ENCODE results near the gene UBTF. TPM values are rescaled to one million over a fixed set of nuclear protein-coding genes. Genes with fewer than 3 reads are reported as not detected.
A peak's percentile ranks its signal among the peaks of the same experiment; 100 is the strongest.

The UBTF gene, protein sequence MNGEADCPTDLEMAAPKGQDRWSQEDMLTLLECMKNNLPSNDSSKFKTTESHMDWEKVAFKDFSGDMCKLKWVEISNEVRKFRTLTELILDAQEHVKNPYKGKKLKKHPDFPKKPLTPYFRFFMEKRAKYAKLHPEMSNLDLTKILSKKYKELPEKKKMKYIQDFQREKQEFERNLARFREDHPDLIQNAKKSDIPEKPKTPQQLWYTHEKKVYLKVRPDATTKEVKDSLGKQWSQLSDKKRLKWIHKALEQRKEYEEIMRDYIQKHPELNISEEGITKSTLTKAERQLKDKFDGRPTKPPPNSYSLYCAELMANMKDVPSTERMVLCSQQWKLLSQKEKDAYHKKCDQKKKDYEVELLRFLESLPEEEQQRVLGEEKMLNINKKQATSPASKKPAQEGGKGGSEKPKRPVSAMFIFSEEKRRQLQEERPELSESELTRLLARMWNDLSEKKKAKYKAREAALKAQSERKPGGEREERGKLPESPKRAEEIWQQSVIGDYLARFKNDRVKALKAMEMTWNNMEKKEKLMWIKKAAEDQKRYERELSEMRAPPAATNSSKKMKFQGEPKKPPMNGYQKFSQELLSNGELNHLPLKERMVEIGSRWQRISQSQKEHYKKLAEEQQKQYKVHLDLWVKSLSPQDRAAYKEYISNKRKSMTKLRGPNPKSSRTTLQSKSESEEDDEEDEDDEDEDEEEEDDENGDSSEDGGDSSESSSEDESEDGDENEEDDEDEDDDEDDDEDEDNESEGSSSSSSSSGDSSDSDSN
- 100 to 1,000 TPM; 109 to 201 TPM for total RNA-seq

DNA sequence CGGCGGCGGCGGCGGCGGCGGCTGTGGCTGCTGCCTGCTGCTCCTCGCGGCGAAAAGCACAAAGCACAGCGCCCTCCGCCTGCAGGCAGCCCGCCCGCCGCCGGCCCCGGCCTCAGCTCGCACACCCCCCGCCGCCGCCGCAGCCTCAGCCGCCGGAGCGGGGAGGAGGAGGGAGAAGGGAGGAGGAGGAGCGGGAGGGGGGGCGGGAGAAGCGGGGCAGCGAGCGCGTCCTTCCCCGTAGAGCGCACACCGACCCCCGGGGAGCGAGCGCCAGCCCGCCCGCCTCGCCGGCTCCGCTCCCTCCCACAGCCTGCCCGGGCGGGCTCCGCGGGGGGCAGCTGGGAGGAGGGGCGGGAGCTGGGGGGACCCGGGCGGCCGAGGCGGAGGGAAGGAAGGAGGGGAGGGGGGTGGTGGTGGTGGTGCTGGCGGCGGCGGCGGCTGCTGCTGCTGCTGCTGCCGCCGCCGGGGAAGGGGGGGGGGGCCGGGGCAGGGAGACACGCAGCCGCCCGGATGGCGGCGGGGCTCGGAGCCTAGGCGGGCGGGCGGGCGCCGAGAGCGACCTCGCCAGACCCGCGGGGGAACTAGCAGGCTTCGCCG lies at the start of gene UBTF:
Gene UBTF (minus strand): TSS at position 60 of the 597 bp plus-strand sequence. CDS start 1,446 bp downstream, outside the sequence.
- Mint-ChIP-seq H3K27me3 (no peaks in the 10 kb centered on the region), H3K36me3 (peaks cover 6% of the 10 kb centered on the region), H3K27ac (peak within 1 kb of the TSS; percentile 80 to 90), H3K4me3 (peak within 1 kb of the TSS; percentile 98), H3K4me1 (ENCODE audit: low read depth in 2 of 2) (peaks cover 36 to 39% of the 10 kb centered on the region in 2 donors), H3K9me3 (no peaks in the 10 kb centered on the region)
- ATAC-seq (peak; percentile 8 to 21), DNase-seq (ENCODE audit: low spot score) (no peak)

- H3K36me3 Mint-ChIP-seq: no peaks in the 10 kb centered on the region
- DNase-seq (ENCODE audit: low spot score) (no peak), ATAC-seq (no peak)
- H3K27me3 Mint-ChIP-seq: no peaks in the 10 kb centered on the region
- no peaks in the 10 kb centered on the region for H3K4me1 Mint-ChIP-seq (ENCODE audit: low read depth in 2 of 2)
- H3K9me3 Mint-ChIP-seq: no peaks in the 10 kb centered on the region
- no peak overlapping the region for H3K4me3 Mint-ChIP-seq
- peak overlapping the region in 1 of 2 donors; percentile 5 for H3K27ac Mint-ChIP-seq
Observed at GRCh38 chr17:44268709-44269534, 49.4 kb upstream of the UBTF start.

GRCh38 chr17:44267818-44268490 lies 48.5 kb upstream of the UBTF start, which contains the start of gene SLC4A1:
Gene SLC4A1 (minus strand): TSS chr17:44268135. CDS start chr17:44262866, 5,269 bp downstream.
- no peaks in the 10 kb centered on the region for H3K9me3 Mint-ChIP-seq
- H3K27me3 Mint-ChIP-seq: no peaks in the 10 kb centered on the region
- no peak within 1 kb of the TSS for H3K4me3 Mint-ChIP-seq
- ATAC-seq (no peak), DNase-seq (ENCODE audit: low spot score) (no peak)
- no peaks in the 10 kb centered on the region for H3K4me1 Mint-ChIP-seq (ENCODE audit: low read depth in 2 of 2)
- no peaks in the 10 kb centered on the region for H3K36me3 Mint-ChIP-seq
- H3K27ac Mint-ChIP-seq: peak within 1 kb of the TSS in 1 of 2 donors; percentile 5

DNA sequence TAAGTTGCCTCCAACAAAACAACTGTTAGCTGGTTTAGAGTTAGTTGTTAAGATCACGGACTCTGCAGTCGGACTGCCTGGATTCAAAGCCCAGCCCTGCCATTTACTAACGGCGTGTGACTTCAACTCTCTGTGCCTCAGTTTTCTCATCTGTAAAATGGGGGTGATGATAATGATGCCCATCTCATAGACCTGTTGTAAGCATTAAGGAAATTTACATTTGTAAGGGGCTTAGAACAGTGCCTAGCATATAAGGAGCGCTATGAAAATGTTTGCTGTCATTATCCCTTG lies 47.6 kb upstream of the UBTF start:
- Mint-ChIP-seq H3K36me3 (no peaks in the 10 kb centered on the region), H3K4me1 (ENCODE audit: low read depth in 2 of 2) (no peaks in the 10 kb centered on the region), H3K27me3 (no peaks in the 10 kb centered on the region), H3K27ac (no peak overlapping the region), H3K9me3 (no peaks in the 10 kb centered on the region), H3K4me3 (no peak overlapping the region)
- DNase-seq (ENCODE audit: low spot score) (no peak), ATAC-seq (no peak)

GRCh38 chr17:44266402-44267164 lies 47.1 kb upstream of the UBTF start:
- H3K27me3 Mint-ChIP-seq: no peaks in the 10 kb centered on the region
- no peaks in the 10 kb centered on the region for H3K36me3 Mint-ChIP-seq
- no peak overlapping the region for H3K4me3 Mint-ChIP-seq
- no peaks in the 10 kb centered on the region for H3K9me3 Mint-ChIP-seq
- no peak overlapping the region for H3K27ac Mint-ChIP-seq
- H3K4me1 Mint-ChIP-seq (ENCODE audit: low read depth in 2 of 2): no peaks in the 10 kb centered on the region
- DNase-seq (ENCODE audit: low spot score) (no peak), ATAC-seq (no peak)

- Mint-ChIP-seq H3K36me3 (no peaks in the 10 kb centered on the region), H3K4me1 (ENCODE audit: low read depth in 2 of 2) (no peaks in the 10 kb centered on the region), H3K4me3 (no peak overlapping the region), H3K27me3 (no peaks in the 10 kb centered on the region), H3K9me3 (no peaks in the 10 kb centered on the region), H3K27ac (peak overlapping the region in 1 of 2 donors; percentile 28)
- DNase-seq (ENCODE audit: low spot score): no peak
- no peak for ATAC-seq
Observed at GRCh38 chr17:44263345-44263902, 43.9 kb upstream of the UBTF start.

- H3K9me3 Mint-ChIP-seq: no peaks in the 10 kb centered on the region
- no peak overlapping the region for H3K27ac Mint-ChIP-seq
- H3K36me3 Mint-ChIP-seq: no peaks in the 10 kb centered on the region
- ATAC-seq: no peak
- H3K4me1 Mint-ChIP-seq (ENCODE audit: low read depth in 2 of 2): no peaks in the 10 kb centered on the region
- H3K4me3 Mint-ChIP-seq: no peak overlapping the region
- DNase-seq (ENCODE audit: low spot score): no peak
- no peaks in the 10 kb centered on the region for H3K27me3 Mint-ChIP-seq
Observed at GRCh38 chr17:44262654-44263225, 43.3 kb upstream of the UBTF start.

DNA sequence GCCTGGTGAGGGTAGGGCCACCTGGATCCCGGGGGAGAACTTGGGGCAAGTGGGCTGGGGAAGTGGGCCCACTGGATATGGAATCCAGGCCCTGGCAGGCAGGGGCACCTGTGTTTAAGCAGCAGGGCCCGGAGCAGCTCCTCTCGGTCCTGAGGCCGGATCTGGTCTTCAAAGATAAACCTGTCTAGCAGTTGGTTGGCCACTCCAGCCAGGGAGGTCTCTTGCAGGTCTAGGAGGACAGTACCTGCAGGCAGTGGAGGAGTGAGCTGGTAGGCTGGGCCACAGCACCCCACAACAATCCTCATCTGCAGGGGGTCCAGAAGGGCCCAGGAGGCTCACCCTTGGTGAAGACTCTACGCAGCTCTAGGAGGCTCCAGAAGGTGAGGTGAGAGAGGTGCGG lies 40.8 kb upstream of the UBTF start:
- ATAC-seq (no peak), DNase-seq (ENCODE audit: low spot score) (no peak)
- Mint-ChIP-seq H3K36me3 (no peaks in the 10 kb centered on the region), H3K9me3 (no peaks in the 10 kb centered on the region), H3K27me3 (peaks cover 4 to 8% of the 10 kb centered on the region in 2 donors), H3K4me1 (ENCODE audit: low read depth in 2 of 2) (no peaks in the 10 kb centered on the region), H3K27ac (no peak overlapping the region), H3K4me3 (no peak overlapping the region)

DNA sequence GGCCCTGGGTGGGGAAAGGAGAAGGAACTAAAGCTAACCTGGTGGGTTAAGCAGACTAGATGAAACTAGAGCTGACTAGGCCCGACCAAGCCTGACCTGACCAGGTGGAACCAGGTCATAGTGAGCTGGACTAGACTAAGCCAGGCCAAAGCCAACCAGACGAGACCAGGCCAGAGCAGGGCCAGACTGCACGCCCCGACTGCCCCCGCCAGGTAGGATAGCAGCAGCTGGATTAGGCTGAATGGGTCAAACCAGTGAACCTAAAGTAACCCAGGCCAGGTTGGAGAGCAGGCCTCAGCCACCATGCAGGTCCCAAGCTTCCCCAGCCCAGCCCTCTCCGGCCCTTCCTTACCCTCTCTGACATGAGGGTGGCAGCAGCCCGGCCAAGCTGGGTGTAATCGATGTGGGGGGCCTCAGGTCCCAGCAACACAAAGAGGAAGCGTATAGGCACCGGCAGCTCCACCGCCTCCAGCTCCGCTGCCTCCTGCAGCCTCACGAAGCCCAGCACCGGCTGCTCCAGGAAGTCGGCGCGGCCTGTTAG lies 39.4 kb upstream of the UBTF start:
- peaks cover 4 to 8% of the 10 kb centered on the region in 2 donors for H3K27me3 Mint-ChIP-seq
- no peak overlapping the region for H3K27ac Mint-ChIP-seq
- H3K9me3 Mint-ChIP-seq: no peaks in the 10 kb centered on the region
- DNase-seq (ENCODE audit: low spot score): no peak
- H3K4me1 Mint-ChIP-seq (ENCODE audit: low read depth in 2 of 2): no peaks in the 10 kb centered on the region
- H3K4me3 Mint-ChIP-seq: no peak overlapping the region
- ATAC-seq: peak in 1 of 2 donors; percentile 6
- H3K36me3 Mint-ChIP-seq: no peaks in the 10 kb centered on the region

DNA sequence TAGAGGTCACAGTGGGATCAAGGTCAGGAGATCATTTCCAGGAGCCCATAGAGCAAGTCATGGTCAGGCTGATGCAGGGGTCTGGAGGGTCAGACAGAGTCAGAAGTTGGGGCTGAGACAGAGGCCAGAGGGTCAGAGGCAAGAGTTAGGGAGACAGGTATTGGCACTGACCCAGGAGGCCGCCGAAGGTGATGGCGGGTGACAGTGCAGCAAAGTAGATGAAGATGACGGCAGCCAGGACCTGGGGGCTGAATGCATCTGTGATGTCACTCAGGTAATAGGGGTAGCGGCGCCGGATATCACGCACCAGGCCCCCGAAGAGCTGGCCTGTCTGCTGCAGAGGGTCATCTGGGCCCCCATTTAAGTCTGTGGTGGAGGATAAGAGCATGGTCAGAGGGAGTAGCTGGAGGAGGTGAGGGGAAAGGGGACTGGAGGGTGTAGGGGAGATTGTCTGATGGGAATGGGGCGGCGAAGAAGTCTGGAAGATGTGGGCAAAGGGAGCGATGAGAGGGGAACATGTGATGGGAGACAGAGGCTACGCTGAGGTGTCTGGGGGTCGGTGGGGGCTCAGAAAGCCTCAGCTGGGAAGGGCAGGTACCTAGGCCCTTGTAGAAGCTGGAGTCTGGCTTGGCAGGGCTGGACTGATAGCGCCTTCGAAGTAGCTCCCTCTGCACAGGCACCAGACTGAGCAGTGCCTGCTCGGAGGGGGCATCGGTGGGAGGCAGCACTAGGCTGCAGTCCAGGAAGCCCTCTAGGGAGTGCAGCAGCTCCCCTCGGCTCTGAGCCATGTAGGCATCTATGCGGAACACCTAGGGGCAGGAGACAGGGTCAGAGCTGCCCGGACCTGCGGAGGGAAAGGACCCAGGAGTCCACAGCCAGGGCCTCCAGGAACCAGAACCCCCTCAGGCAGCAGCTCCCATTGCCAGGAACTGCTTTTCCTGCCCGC lies 38.6 kb upstream of the UBTF start:
- Mint-ChIP-seq H3K36me3 (no peaks in the 10 kb centered on the region), H3K9me3 (no peaks in the 10 kb centered on the region), H3K27me3 (peaks cover 4 to 8% of the 10 kb centered on the region in 2 donors), H3K4me3 (no peak overlapping the region), H3K4me1 (ENCODE audit: low read depth in 2 of 2) (no peaks in the 10 kb centered on the region), H3K27ac (peak overlapping the region in 1 of 2 donors; percentile 13)
- no peak for ATAC-seq
- no peak for DNase-seq (ENCODE audit: low spot score)

DNA sequence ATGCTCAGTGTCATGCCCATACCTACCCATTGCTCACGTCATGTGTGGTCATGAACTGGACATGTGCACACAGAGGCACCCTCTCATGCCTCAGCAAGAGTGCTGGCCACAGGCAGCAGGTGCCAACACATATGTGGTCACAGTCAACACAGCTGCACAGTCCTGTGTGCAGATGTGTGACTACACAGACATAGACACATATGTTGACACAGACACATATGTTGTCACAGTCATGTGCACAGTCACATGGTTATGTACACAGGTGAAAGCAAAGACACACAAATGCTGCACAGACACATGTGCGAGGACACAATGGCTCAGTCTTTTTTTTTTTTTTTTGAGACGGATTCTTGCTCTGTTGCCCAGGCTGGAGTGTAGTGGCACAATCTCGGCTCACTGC lies 37.2 kb upstream of the UBTF start:
- peaks cover 4 to 8% of the 10 kb centered on the region in 2 donors for H3K27me3 Mint-ChIP-seq
- H3K9me3 Mint-ChIP-seq: no peaks in the 10 kb centered on the region
- ATAC-seq: no peak
- no peak overlapping the region for H3K27ac Mint-ChIP-seq
- peaks cover 0 to 3% of the 10 kb centered on the region in 2 donors for H3K4me1 Mint-ChIP-seq (ENCODE audit: low read depth in 2 of 2)
- H3K36me3 Mint-ChIP-seq: no peaks in the 10 kb centered on the region
- DNase-seq (ENCODE audit: low spot score): no peak
- no peak overlapping the region for H3K4me3 Mint-ChIP-seq

Data from natural killer cell treated with Interleukin-12 subunit alpha and Interleukin-12 subunit beta and Interleukin-15 and Interleukin-18, amount 100 ng/mL, for 72 hours (primary cell).